GM23338 (cell line): ENCODE measurements around the gene PPID.

Source experiments
- CREB1 ChIP-seq: fragments of 250-450 bp; sonication (Bioruptor Pico); IDR thresholded peaks from 2 replicates; pipeline ENCODE4 v1.5.0; 2020; ENCODE audit warnings: low read depth, mild to moderate bottlenecking, moderate library complexity
- CTCF ChIP-seq, 2 experiments: fragments of 200-600 bp in 1 of 2; sonication (generic) in 1 of 2; conservative IDR thresholded peaks; 2 replicates each; pipeline versions ENCODE4 v1.5.1 to v1.6.1; 2016 to 2017; ENCODE audit warnings: antibody characterized with exemption in 2 of 2, low read depth in 2 of 2, mild to moderate bottlenecking in 2 of 2, moderate library complexity in 1 of 2
- ETS1 ChIP-seq: IDR thresholded peaks from 2 replicates; pipeline ENCODE4 v1.6.1; 2016; ENCODE audit warnings: antibody characterized with exemption
- EZH2 ChIP-seq: fragments of 200-600 bp; sonication (generic); IDR thresholded peaks from one replicate; pipeline ENCODE4 v1.8.0; 2017; ENCODE audit warnings: antibody characterized with exemption, mild to moderate bottlenecking, low read depth; ENCODE audit not compliant: unreplicated experiment
- JUNB ChIP-seq: IDR thresholded peaks from one replicate; pipeline ENCODE4 v1.6.1; 2016; ENCODE audit warnings: antibody characterized with exemption; ENCODE audit not compliant: unreplicated experiment
- POLR2AphosphoS5 ChIP-seq: IDR thresholded peaks from 2 replicates; pipeline ENCODE4 v1.6.1; 2016; ENCODE audit warnings: antibody characterized with exemption, low read depth
- REST ChIP-seq: IDR thresholded peaks from one replicate; pipeline ENCODE4 v1.6.1; 2018; ENCODE audit warnings: antibody characterized with exemption; ENCODE audit not compliant: unreplicated experiment

GRCh38 chr4:158760866-158761265 is 37.7 kb upstream of the PPID start:
- TF ChIP-seq CTCF (conservative IDR thresholded peaks at IDR 0.05; ENCODE audit: low read depth in 2 of 2) (no peak), EZH2 (no peak), REST (no peak), POLR2AphosphoS5 (no peak), ETS1 (no peak), JUNB (no peak), CREB1 (CRISPR knock-in tag) (no peak)
